ENCODE data around the gene EIF2D. TPM values are rescaled to one million over a fixed set of nuclear protein-coding genes. Genes with fewer than 3 reads are reported as not detected.
A peak's percentile ranks its signal among the peaks of the same experiment; 100 is the strongest.

EIF2D gene
- 10 to 100 TPM; 34.1 to 34.3 TPM for polyA plus RNA-seq

- whole genome bisulfite sequencing, 2 donors: 4% methylated on average over 41 to 48 of the region's 48 CpGs
- H3K4me3 ChIP-seq (ENCODE audit: low read depth in 1 of 2, low read length in 2 of 2): peak within 1 kb of the TSS; percentile 52 to 77
- peaks cover 0 to 3% of the 10 kb centered on the region in 2 donors for H3K36me3 ChIP-seq (ENCODE audit: control insufficient read depth in 2 of 2, insufficient read depth in 2 of 2, low read length in 1 of 2)
- peak within 1 kb of the TSS; percentile 78 for H3K27ac ChIP-seq (ENCODE audit: low read depth in 2 of 2, low read length in 1 of 2)
- H3K9me3 ChIP-seq (ENCODE audit: control insufficient read depth in 2 of 2, insufficient read depth in 1 of 2, low read depth in 1 of 2, low read length in 1 of 2): no peaks in the 10 kb centered on the region
- no peaks in the 10 kb centered on the region for H3K4me1 ChIP-seq (ENCODE audit: control insufficient read depth in 2 of 2, insufficient read depth in 2 of 2, low read length in 1 of 2)
- H3K27me3 ChIP-seq (ENCODE audit: control insufficient read depth in 1 of 2, insufficient read depth in 2 of 2, low read length in 2 of 2): no peaks in the 10 kb centered on the region
These were observed at the start of gene EIF2D for GRCh38 chr1:206612129-206612876. Gene EIF2D, minus strand, starts transcription at chr1:206612465. Its CDS starts 123 bp downstream, at chr1:206612342.

- H3K9me3 ChIP-seq (ENCODE audit: control insufficient read depth in 2 of 2, insufficient read depth in 1 of 2, low read depth in 1 of 2, low read length in 1 of 2): no peaks in the 10 kb centered on the region
- no peak overlapping the region for H3K27ac ChIP-seq (ENCODE audit: low read depth in 2 of 2, low read length in 1 of 2)
- H3K36me3 ChIP-seq (ENCODE audit: control insufficient read depth in 2 of 2, insufficient read depth in 2 of 2, low read length in 1 of 2): no peaks in the 10 kb centered on the region
- H3K4me3 ChIP-seq (ENCODE audit: low read depth in 1 of 2, low read length in 2 of 2): no peak overlapping the region
- 89 to 91% methylated on average over 11 of the region's 11 CpGs for WGBS, 2 donors
- H3K4me1 ChIP-seq (ENCODE audit: control insufficient read depth in 2 of 2, insufficient read depth in 2 of 2, low read length in 1 of 2): peaks cover 2 to 12% of the 10 kb centered on the region in 2 donors
- no peaks in the 10 kb centered on the region for H3K27me3 ChIP-seq (ENCODE audit: control insufficient read depth in 1 of 2, insufficient read depth in 2 of 2, low read length in 2 of 2)
These were observed 49.0 kb upstream of the EIF2D start for GRCh38 chr1:206661161-206661820.

GRCh38 chr1:206660136-206660535 lies 47.9 kb upstream of the EIF2D start:
- 87 to 95% methylated on average over 4 of the region's 4 CpGs for WGBS, 2 donors
- H3K4me1 ChIP-seq (ENCODE audit: control insufficient read depth in 2 of 2, insufficient read depth in 2 of 2, low read length in 1 of 2): peaks cover 2 to 12% of the 10 kb centered on the region in 2 donors
- H3K36me3 ChIP-seq (ENCODE audit: control insufficient read depth in 2 of 2, insufficient read depth in 2 of 2, low read length in 1 of 2): no peaks in the 10 kb centered on the region
- H3K27me3 ChIP-seq (ENCODE audit: control insufficient read depth in 1 of 2, insufficient read depth in 2 of 2, low read length in 2 of 2): no peaks in the 10 kb centered on the region
- H3K27ac ChIP-seq (ENCODE audit: low read depth in 2 of 2, low read length in 1 of 2): no peak overlapping the region
- no peak overlapping the region for H3K4me3 ChIP-seq (ENCODE audit: low read depth in 1 of 2, low read length in 2 of 2)
- no peaks in the 10 kb centered on the region for H3K9me3 ChIP-seq (ENCODE audit: control insufficient read depth in 2 of 2, insufficient read depth in 1 of 2, low read depth in 1 of 2, low read length in 1 of 2)

GRCh38 chr1:206658981-206659273 lies 46.7 kb upstream of the EIF2D start:
- H3K4me1 ChIP-seq (ENCODE audit: control insufficient read depth in 2 of 2, insufficient read depth in 2 of 2, low read length in 1 of 2): peaks cover 2 to 10% of the 10 kb centered on the region in 2 donors
- no peaks in the 10 kb centered on the region for H3K9me3 ChIP-seq (ENCODE audit: control insufficient read depth in 2 of 2, insufficient read depth in 1 of 2, low read depth in 1 of 2, low read length in 1 of 2)
- H3K27ac ChIP-seq (ENCODE audit: low read depth in 2 of 2, low read length in 1 of 2): no peak overlapping the region
- H3K27me3 ChIP-seq (ENCODE audit: control insufficient read depth in 1 of 2, insufficient read depth in 2 of 2, low read length in 2 of 2): no peaks in the 10 kb centered on the region
- H3K4me3 ChIP-seq (ENCODE audit: low read depth in 1 of 2, low read length in 2 of 2): no peak overlapping the region
- H3K36me3 ChIP-seq (ENCODE audit: control insufficient read depth in 2 of 2, insufficient read depth in 2 of 2, low read length in 1 of 2): no peaks in the 10 kb centered on the region
- WGBS, 2 donors: 55 to 68% methylated on average over 7 of the region's 7 CpGs

GRCh38 chr1:206658264-206658980 lies 46.2 kb upstream of the EIF2D start:
- no peaks in the 10 kb centered on the region for H3K36me3 ChIP-seq (ENCODE audit: control insufficient read depth in 2 of 2, insufficient read depth in 2 of 2, low read length in 1 of 2)
- H3K4me3 ChIP-seq (ENCODE audit: low read depth in 1 of 2, low read length in 2 of 2): no peak overlapping the region
- no peak overlapping the region for H3K27ac ChIP-seq (ENCODE audit: low read depth in 2 of 2, low read length in 1 of 2)
- WGBS, 2 donors: 48 to 55% methylated on average over 22 of the region's 22 CpGs
- H3K4me1 ChIP-seq (ENCODE audit: control insufficient read depth in 2 of 2, insufficient read depth in 2 of 2, low read length in 1 of 2): peaks cover 0 to 8% of the 10 kb centered on the region in 2 donors
- H3K9me3 ChIP-seq (ENCODE audit: control insufficient read depth in 2 of 2, insufficient read depth in 1 of 2, low read depth in 1 of 2, low read length in 1 of 2): no peaks in the 10 kb centered on the region
- H3K27me3 ChIP-seq (ENCODE audit: control insufficient read depth in 1 of 2, insufficient read depth in 2 of 2, low read length in 2 of 2): no peaks in the 10 kb centered on the region

- Histone ChIP-seq H3K27ac (ENCODE audit: low read depth in 2 of 2, low read length in 1 of 2) (no peak overlapping the region), H3K9me3 (ENCODE audit: control insufficient read depth in 2 of 2, insufficient read depth in 1 of 2, low read depth in 1 of 2, low read length in 1 of 2) (no peaks in the 10 kb centered on the region), H3K4me3 (ENCODE audit: low read depth in 1 of 2, low read length in 2 of 2) (no peak overlapping the region), H3K4me1 (ENCODE audit: control insufficient read depth in 2 of 2, insufficient read depth in 2 of 2, low read length in 1 of 2) (peaks cover 0 to 8% of the 10 kb centered on the region in 2 donors), H3K27me3 (ENCODE audit: control insufficient read depth in 1 of 2, insufficient read depth in 2 of 2, low read length in 2 of 2) (no peaks in the 10 kb centered on the region), H3K36me3 (ENCODE audit: control insufficient read depth in 2 of 2, insufficient read depth in 2 of 2, low read length in 1 of 2) (no peaks in the 10 kb centered on the region)
- 59% methylated on average over 6 of the region's 6 CpGs for WGBS, 2 donors
These were observed 45.5 kb upstream of the EIF2D start for GRCh38 chr1:206657751-206658150.

- H3K27ac ChIP-seq (ENCODE audit: low read depth in 2 of 2, low read length in 1 of 2): no peak overlapping the region
- H3K4me3 ChIP-seq (ENCODE audit: low read depth in 1 of 2, low read length in 2 of 2): no peak overlapping the region
- H3K4me1 ChIP-seq (ENCODE audit: control insufficient read depth in 2 of 2, insufficient read depth in 2 of 2, low read length in 1 of 2): peaks cover 0 to 8% of the 10 kb centered on the region in 2 donors
- H3K9me3 ChIP-seq (ENCODE audit: control insufficient read depth in 2 of 2, insufficient read depth in 1 of 2, low read depth in 1 of 2, low read length in 1 of 2): no peaks in the 10 kb centered on the region
- whole genome bisulfite sequencing, 2 donors: 81 to 88% methylated on average over 3 of the region's 3 CpGs
- no peaks in the 10 kb centered on the region for H3K27me3 ChIP-seq (ENCODE audit: control insufficient read depth in 1 of 2, insufficient read depth in 2 of 2, low read length in 2 of 2)
- H3K36me3 ChIP-seq (ENCODE audit: control insufficient read depth in 2 of 2, insufficient read depth in 2 of 2, low read length in 1 of 2): no peaks in the 10 kb centered on the region
These were observed 44.7 kb upstream of the EIF2D start for GRCh38 chr1:206656936-206657335.

- Histone ChIP-seq H3K4me1 (ENCODE audit: control insufficient read depth in 2 of 2, insufficient read depth in 2 of 2, low read length in 1 of 2) (peaks cover 0 to 8% of the 10 kb centered on the region in 2 donors), H3K4me3 (ENCODE audit: low read depth in 1 of 2, low read length in 2 of 2) (no peak overlapping the region), H3K27me3 (ENCODE audit: control insufficient read depth in 1 of 2, insufficient read depth in 2 of 2, low read length in 2 of 2) (no peaks in the 10 kb centered on the region), H3K36me3 (ENCODE audit: control insufficient read depth in 2 of 2, insufficient read depth in 2 of 2, low read length in 1 of 2) (no peaks in the 10 kb centered on the region), H3K27ac (ENCODE audit: low read depth in 2 of 2, low read length in 1 of 2) (no peak overlapping the region), H3K9me3 (ENCODE audit: control insufficient read depth in 2 of 2, insufficient read depth in 1 of 2, low read depth in 1 of 2, low read length in 1 of 2) (no peaks in the 10 kb centered on the region)
- 69 to 75% methylated on average over 4 of the region's 4 CpGs for WGBS, 2 donors
These were observed 43.2 kb upstream of the EIF2D start for GRCh38 chr1:206655471-206655882.

- H3K36me3 ChIP-seq (ENCODE audit: control insufficient read depth in 2 of 2, insufficient read depth in 2 of 2, low read length in 1 of 2): no peaks in the 10 kb centered on the region
- H3K4me1 ChIP-seq (ENCODE audit: control insufficient read depth in 2 of 2, insufficient read depth in 2 of 2, low read length in 1 of 2): peaks cover 0 to 8% of the 10 kb centered on the region in 2 donors
- no peak overlapping the region for H3K27ac ChIP-seq (ENCODE audit: low read depth in 2 of 2, low read length in 1 of 2)
- H3K27me3 ChIP-seq (ENCODE audit: control insufficient read depth in 1 of 2, insufficient read depth in 2 of 2, low read length in 2 of 2): no peaks in the 10 kb centered on the region
- no peaks in the 10 kb centered on the region for H3K9me3 ChIP-seq (ENCODE audit: control insufficient read depth in 2 of 2, insufficient read depth in 1 of 2, low read depth in 1 of 2, low read length in 1 of 2)
- H3K4me3 ChIP-seq (ENCODE audit: low read depth in 1 of 2, low read length in 2 of 2): no peak overlapping the region
- WGBS, 2 donors: 67 to 73% methylated on average over 2 of the region's 2 CpGs
These were observed 42.6 kb upstream of the EIF2D start for GRCh38 chr1:206654828-206655227.
